Right cardiac atrium (tissue), 5 donors: ENCODE results near the gene GNAI2. TPM values are rescaled to one million over a fixed set of nuclear protein-coding genes. Genes with fewer than 3 reads are reported as not detected.
"Not testable (repeated sequence)": the region's sequence is repeated elsewhere in the genome, so short reads cannot be mapped to it uniquely, and the experiment has no call there.

ENCODE experiments used
- ATAC-seq, 2 donors: fragments of 200-7000 bp; cut with Tn5 transposase; one replicate each; pipeline versions ENCODE4 v1.8.0 to v1.9.1; 2020; ENCODE audit warnings: moderate library complexity in 2 of 2, mild to moderate bottlenecking in 1 of 2
- DNase-seq, 3 donors: peaks; one replicate each; pipeline ENCODE4 v3.0.0-alpha.2; 2020
- H3K27ac ChIP-seq: one replicate; pipeline ENCODE4 v1.5.1; 2013; ENCODE audit warnings: mild to moderate bottlenecking, low read length, control low read depth, moderate library complexity
- H3K27me3 ChIP-seq: one replicate; pipeline ENCODE4 v1.6.1; 2013; ENCODE audit not compliant: control insufficient read depth, insufficient read depth
- H3K4me1 ChIP-seq: one replicate; pipeline ENCODE4 v1.6.1; 2013; ENCODE audit warnings: low read length; ENCODE audit not compliant: control insufficient read depth, insufficient read depth
- H3K4me3 ChIP-seq: one replicate; pipeline ENCODE4 v1.5.1; 2013; ENCODE audit warnings: low read length, control low read depth
- H3K9me3 ChIP-seq: one replicate; pipeline ENCODE4 v1.6.1; 2013; ENCODE audit warnings: low read length; ENCODE audit not compliant: control insufficient read depth
- WGBS: extraction: QIAGEN DNeasy Blood & Tissue Kit; methylation state at CpG from one replicate; pipeline ENCODE4 v1.1.7; 2013; 5-methylcytosine and 5-hydroxymethylcytosine counted together
- intact Hi-C, 4 donors: fragments of 100-400 bp; cut with DNase I; formaldehyde crosslinking; loops; one replicate each; pipeline versions ENCODE4 v1.11.0 to v1.14.0; 2022 to 2023
- polyA plus RNA-seq: library from polyadenylated mRNA; stranded (reverse); fragments of 200-250 nt; gene quantifications from one replicate; pipeline ENCODE4 v1.2.3, GENCODE V29; 2013
- total RNA-seq, 4 donors: library from RNA; stranded (reverse); fragmentation: NEBNext Ultra II Directional; extraction: Animal tissue kit (Norgen Biotek cat#: 25700); gene quantifications; one replicate each; pipeline ENCODE4 v1.2.1, GENCODE V29; 2021
- donor health status: healthy with polysubstance abuse.
- donor health status: DM: no; HTN: yes; CAD: no.
- donor health status: DM: no; HTN: no; CAD: no.
- donor health status: DM: no; HTN: yes; CAD: no; lungs with severe emphysema.
- donor health status: DM: yes; HTN: yes; CAD: no.

The GNAI2 gene
- total and polyA plus RNA-seq, 5 donors: 122 to 149 (median 148) TPM

DNA sequence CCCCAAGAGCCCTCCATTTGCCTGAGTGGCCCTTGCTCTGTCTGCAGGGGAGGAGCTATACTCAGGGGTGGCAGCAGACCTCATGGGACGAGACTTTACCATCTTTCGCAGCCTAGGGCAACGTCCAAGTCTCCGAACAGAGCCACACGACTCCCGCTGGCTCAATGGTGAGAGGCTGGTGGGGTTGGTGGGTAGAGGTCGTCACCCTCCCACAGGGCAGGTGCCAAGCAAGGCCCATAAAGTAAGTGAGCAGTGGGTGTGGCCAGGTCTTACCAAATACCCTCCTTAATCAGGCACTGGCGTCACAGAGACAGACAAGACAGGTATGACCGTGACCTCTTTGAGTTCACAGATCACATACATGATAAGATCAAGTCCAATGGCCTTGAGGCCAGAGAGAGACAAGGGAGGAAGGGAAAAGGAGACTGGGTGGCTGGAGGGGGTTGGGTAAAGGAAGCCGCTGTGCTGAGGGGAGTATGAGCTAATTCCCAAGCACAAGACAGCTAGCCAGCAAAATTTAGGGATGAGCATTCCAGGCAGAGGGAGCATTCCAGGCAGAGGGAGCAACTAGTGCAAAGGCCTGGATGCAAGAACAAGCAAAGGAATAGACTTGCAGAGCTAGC is 35.4 kb downstream of the GNAI2 start:
- intact Hi-C loops: loop anchor here in 3 of 4 donors (5.0 to 10.0 kb wide), 4 partner anchors 44 to 147 kb away; partner anchors contain the start of gene GNAT1 (in 1 of the 3)
- 72% methylated on average over 10 of the region's 10 CpGs for WGBS
- H3K4me1 ChIP-seq: peaks cover 2% of the 10 kb centered on the region
- no peak overlapping the region for H3K27ac ChIP-seq
- H3K4me3 ChIP-seq: no peak overlapping the region
- no peaks in the 10 kb centered on the region for H3K27me3 ChIP-seq
- H3K9me3 ChIP-seq: no peaks in the 10 kb centered on the region
- ATAC-seq: no peak
- no peak for DNase-seq

DNA sequence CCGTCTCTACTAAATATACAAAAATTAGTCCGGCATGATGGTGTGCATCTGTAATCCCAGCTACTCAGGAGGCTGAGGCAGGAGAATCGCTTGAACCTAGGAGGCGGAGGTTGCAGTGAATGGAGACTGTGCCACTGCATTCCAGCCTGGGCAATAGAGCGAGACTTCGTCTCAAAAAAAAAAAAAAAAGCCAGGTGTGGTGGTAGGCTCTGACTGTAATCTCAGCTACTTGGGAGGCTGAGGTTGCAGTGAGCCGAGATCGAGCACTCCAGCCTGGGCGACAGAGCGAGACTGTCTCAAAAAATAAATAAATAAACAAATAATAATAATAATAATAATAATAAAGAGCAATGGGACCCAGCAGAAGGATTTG is 36.5 kb downstream of the GNAI2 start:
- not testable (repeated sequence) for ATAC-seq, H3K4me3 ChIP-seq, DNase-seq, H3K9me3 ChIP-seq, H3K4me1 ChIP-seq, H3K27ac ChIP-seq, H3K27me3 ChIP-seq
- intact Hi-C loops: loop anchor here (2.0 to 10.0 kb wide), 6 partner anchors 45 to 148 kb away; partner anchors contain the start of gene GNAT1 (in 1 of the 4)
- 66% methylated on average over 10 of the region's 10 CpGs for WGBS

DNA sequence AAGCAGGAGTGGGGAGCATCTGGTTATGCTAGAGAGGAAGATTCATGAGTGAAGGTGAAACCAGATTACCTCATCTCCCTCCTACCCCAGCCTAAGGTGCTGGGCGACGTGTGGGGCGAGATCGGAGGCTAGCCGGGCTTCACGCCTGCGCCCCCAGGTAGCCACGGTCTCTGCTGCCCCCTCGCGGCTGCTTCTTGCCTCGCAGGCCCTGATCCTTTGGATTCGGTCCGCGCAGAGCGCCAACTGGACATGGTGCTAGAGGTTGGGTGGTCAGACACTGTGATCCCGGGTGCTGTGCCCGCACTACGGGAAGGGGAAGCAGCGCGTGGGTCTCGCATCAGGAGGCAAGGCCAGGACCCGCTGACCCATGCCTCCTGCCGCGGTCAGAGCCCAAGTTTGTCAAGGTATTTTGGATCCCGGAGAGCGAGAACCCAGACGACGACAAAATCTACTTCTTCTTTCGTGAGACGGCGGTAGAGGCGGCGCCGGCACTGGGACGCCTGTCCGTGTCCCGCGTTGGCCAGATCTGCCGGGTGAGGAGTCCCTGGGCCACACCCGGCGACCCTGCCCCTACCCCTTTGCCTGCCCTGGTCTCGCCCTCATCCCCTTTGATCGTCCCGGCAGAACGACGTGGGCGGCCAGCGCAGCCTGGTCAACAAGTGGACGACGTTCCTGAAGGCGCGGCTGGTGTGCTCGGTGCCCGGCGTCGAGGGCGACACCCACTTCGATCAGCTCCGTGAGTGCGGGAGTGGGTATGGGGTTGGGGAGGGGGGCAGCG is 37.1 kb downstream of the GNAI2 start:
- Histone ChIP-seq H3K27me3 (no peaks in the 10 kb centered on the region), H3K9me3 (no peaks in the 10 kb centered on the region), H3K27ac (no peak overlapping the region), H3K4me1 (peaks cover 2% of the 10 kb centered on the region), H3K4me3 (no peak overlapping the region)
- WGBS: 6% methylated on average over 61 of the region's 61 CpGs
- intact Hi-C loops: loop anchor here (2.0 to 10.0 kb wide), 6 partner anchors 46 to 148 kb away; partner anchors contain the start of gene GNAT1 (in 1 of the 4)
- peak; percentile 81 to 95 (median 94) for DNase-seq
- peak; percentile 58 to 63 for ATAC-seq

DNA sequence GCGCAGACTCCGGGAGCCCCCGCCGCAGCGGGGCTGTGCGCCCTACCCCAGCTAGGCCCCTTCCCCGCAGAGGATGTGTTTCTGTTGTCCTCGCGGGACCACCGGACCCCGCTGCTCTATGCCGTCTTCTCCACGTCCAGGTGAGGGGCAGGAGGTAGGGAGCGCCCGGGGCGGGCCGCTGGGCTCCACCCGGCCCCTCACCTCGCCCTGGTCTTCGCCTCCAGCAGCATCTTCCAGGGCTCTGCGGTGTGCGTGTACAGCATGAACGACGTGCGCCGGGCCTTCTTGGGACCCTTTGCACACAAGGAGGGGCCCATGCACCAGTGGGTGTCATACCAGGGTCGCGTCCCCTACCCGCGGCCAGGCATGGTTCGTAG is 37.7 kb downstream of the GNAI2 start:
- ATAC-seq (peak in 1 of 2 donors; percentile 1), DNase-seq (peak in 1 of 3 donors; percentile 67)
- H3K4me1 ChIP-seq: peaks cover 2% of the 10 kb centered on the region
- H3K9me3 ChIP-seq: no peaks in the 10 kb centered on the region
- no peak overlapping the region for H3K27ac ChIP-seq
- WGBS: 56% methylated on average over 31 of the region's 31 CpGs
- no peak overlapping the region for H3K4me3 ChIP-seq
- intact Hi-C loops: loop anchor here (2.0 to 10.0 kb wide), 6 partner anchors 46 to 149 kb away; partner anchors contain the start of gene GNAT1 (in 1 of the 4)
- H3K27me3 ChIP-seq: no peaks in the 10 kb centered on the region

DNA sequence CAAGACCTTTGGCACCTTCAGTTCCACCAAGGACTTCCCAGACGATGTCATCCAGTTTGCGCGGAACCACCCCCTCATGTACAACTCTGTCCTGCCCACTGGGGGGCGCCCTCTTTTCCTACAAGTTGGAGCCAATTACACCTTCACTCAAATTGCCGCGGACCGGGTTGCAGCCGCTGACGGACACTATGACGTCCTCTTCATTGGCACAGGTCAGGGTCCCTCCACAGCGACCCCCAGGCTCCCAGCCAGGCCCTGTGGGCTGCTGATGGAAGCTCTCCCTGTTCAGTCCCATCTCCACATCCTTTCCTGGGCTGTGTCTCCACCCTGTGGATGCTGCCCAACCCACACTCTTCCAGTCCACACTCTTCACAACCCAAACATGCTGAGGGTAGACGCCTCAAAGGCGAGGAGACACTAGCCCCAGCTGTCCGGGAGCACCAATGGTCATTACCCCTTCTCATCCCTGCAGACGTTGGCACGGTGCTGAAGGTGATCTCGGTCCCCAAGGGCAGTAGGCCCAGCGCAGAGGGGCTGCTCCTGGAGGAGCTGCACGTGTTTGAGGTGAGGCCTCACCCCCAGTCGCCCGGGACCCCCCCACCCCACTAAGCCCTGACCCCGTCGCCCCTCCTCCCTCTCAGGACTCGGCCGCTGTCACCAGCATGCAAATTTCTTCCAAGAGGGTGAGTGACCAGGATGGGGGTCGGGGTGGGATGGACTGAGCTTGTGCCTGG is 38.5 kb downstream of the GNAI2 start:
- intact Hi-C loops: loop anchor here (2.0 to 10.0 kb wide), 5 partner anchors 47 to 150 kb away; partner anchors contain the start of gene GNAT1 (in 1 of the 4)
- no peak overlapping the region for H3K27ac ChIP-seq
- H3K4me1 ChIP-seq: peaks cover 2% of the 10 kb centered on the region
- H3K9me3 ChIP-seq: no peaks in the 10 kb centered on the region
- DNase-seq: peak in 2 of 3 donors; percentile 73 to 79
- ATAC-seq: peak in 1 of 2 donors; percentile 20
- H3K27me3 ChIP-seq: no peaks in the 10 kb centered on the region
- no peak overlapping the region for H3K4me3 ChIP-seq
- WGBS: 29% methylated on average over 26 of the region's 26 CpGs

DNA sequence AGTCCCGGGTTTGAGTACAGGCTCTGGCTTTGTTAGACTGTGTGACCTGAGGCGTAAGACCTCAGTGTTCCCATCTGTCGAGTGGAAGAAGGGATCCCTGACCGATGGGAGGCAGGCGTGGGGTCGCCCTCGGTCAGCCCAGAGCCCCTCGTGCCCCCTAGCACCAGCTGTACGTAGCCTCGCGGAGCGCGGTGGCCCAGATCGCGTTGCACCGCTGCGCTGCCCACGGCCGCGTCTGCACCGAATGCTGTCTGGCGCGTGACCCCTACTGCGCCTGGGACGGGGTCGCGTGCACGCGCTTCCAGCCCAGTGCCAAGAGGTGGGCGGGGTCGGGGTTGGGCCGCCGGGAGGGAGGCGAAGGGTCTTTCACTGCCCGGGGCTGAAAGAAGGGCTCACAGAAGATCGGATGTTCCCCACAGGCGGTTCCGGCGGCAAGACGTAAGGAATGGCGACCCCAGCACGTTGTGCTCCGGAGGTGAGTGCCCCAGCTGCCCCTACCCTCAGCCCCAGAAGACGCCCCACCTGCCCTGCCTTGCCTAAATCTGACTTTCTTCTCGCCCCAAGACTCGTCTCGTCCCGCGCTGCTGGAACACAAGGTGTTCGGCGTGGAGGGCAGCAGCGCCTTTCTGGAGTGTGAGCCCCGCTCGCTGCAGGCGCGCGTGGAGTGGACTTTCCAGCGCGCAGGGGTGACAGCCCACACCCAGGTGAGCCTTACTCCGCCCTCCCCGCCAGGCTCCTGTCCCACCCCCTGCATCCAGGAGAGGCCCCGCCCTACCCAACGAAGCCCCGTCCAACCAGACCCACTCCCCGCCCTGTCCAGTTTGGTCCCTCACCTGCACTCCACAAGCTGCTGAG is 39.4 kb downstream of the GNAI2 start:
- ATAC-seq (no peak), DNase-seq (peak in 2 of 3 donors; percentile 45 to 64)
- Histone ChIP-seq H3K9me3 (no peaks in the 10 kb centered on the region), H3K4me1 (peaks cover 2% of the 10 kb centered on the region), H3K27ac (no peak overlapping the region), H3K4me3 (no peak overlapping the region), H3K27me3 (no peaks in the 10 kb centered on the region)
- intact Hi-C loops: loop anchor here in 3 of 4 donors (2.0 to 10.0 kb wide), 2 partner anchors 49 to 151 kb away; no protein-coding TSS in a partner anchor
- 35% methylated on average over 65 of the region's 65 CpGs for WGBS

DNA sequence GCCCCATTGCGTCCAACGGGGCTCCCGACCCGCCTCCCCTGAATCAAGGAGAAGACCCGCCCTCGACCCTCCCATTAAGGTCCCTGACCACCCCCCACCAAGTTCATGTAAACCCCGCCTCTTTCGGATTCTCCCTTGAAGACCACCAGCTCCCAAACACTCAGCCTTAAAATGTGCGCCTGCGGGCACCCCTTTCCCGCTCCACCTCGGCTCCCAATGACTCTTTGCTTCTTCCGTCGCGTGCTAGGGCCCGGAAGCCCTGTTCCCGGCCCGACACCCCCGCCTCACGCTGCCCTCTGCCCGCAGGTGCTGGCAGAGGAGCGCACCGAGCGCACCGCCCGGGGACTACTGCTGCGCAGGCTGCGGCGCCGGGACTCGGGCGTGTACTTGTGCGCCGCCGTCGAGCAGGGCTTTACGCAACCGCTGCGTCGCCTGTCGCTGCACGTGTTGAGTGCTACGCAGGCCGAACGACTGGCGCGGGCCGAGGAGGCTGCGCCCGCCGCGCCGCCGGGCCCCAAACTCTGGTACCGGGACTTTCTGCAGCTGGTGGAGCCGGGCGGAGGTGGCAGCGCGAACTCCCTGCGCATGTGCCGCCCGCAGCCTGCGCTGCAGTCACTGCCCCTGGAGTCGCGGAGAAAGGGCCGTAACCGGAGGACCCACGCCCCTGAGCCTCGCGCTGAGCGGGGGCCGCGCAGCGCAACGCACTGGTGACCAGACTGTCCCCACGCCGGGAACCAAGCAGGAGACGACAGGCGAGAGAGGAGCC is 40.2 kb downstream of the GNAI2 start:
- intact Hi-C loops: loop anchor here in 3 of 4 donors (2.0 to 10.0 kb wide), 2 partner anchors 49 to 151 kb away; no protein-coding TSS in a partner anchor
- Histone ChIP-seq H3K4me1 (peaks cover 2% of the 10 kb centered on the region), H3K9me3 (no peaks in the 10 kb centered on the region)

DNA sequence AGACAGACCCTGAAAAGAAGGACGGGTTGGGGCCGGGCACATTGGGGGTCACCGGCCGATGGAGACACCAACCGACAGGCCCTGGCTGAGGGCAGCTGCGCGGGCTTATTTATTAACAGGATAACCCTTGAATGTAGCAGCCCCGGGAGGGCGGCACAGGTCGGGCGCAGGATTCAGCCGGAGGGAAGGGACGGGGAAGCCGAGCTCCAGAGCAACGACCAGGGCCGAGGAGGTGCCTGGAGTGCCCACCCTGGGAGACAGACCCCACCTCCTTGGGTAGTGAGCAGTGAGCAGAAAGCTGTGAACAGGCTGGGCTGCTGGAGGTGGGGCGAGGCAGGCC is 40.7 kb downstream of the GNAI2 start:
- Histone ChIP-seq H3K4me3 (no peak overlapping the region), H3K27ac (no peak overlapping the region), H3K4me1 (peaks cover 2% of the 10 kb centered on the region), H3K27me3 (no peaks in the 10 kb centered on the region), H3K9me3 (no peaks in the 10 kb centered on the region)
- intact Hi-C loops: loop anchor here in 2 of 4 donors (10.0 kb wide), 1 partner anchor 152 kb away; no protein-coding TSS in a partner anchor
- ATAC-seq (no peak), DNase-seq (no peak)
- 89% methylated on average over 17 of the region's 17 CpGs for WGBS

More for the DNA sequence above, 40.2 kb downstream of the GNAI2 start:
- peak in 2 of 3 donors; percentile 67 to 69 for DNase-seq
- Histone ChIP-seq H3K27ac (no peak overlapping the region), H3K27me3 (no peaks in the 10 kb centered on the region), H3K4me3 (no peak overlapping the region)
- WGBS: 48% methylated on average over 79 of the region's 79 CpGs
- ATAC-seq: no peak

DNA sequence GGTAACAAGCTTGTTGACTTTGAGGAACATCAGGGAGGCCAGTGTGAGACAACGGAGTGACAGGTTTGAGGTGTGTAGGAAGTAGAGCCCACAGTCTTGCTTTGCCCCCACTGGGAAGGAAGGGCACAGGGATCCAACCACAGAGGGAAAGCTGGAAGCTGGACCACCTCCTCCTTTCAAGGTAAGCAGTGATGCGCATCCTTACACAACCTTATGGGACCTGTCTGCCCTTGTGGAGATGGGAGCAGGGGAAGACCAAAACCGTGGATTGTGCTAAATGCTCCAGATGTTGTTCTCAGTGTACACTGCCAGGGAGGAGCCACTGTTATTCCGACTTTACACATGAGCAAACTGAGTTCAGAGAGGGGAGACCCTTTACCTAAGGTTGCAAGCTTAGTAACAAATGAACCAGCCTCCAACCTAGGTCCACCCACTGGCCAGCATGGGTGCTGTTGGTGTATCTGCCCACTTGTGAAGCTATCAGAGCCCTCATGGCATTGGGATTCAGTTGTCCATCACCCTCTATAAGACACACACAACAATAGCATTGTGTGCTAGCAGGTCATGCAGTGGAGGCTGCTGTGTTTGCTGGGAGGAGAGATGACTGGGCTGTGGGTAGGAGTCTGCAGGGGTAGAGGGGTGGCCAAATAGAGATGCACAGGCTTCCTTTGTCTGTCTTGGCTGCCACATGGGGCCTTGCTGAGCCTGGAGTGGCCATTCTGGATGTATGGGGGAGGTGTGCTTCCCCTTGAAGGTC is 42.3 kb downstream of the GNAI2 start:
- peaks cover 2% of the 10 kb centered on the region for H3K4me1 ChIP-seq
- WGBS: 76% methylated on average over 4 of the region's 4 CpGs
- intact Hi-C loops: loop anchor here in 2 of 4 donors (10.0 kb wide), 1 partner anchor 154 kb away; no protein-coding TSS in a partner anchor
- peak overlapping the region; percentile 89 for H3K27ac ChIP-seq
- H3K27me3 ChIP-seq: no peaks in the 10 kb centered on the region
- H3K4me3 ChIP-seq: no peak overlapping the region
- no peaks in the 10 kb centered on the region for H3K9me3 ChIP-seq
- peak in 1 of 2 donors; percentile 1 for ATAC-seq
- no peak for DNase-seq
